Endodermal cell (in vitro differentiated cells): Measurements from ENCODE around the gene RPH3AL. TPM values are rescaled to one million over a fixed set of nuclear protein-coding genes. Genes with fewer than 3 reads are reported as not detected.

Experiments
- DNase-seq: peaks from one replicate; pipeline ENCODE4 v3.0.0-alpha.2; 2017
- H3K27ac ChIP-seq: 2 replicates; pipeline ENCODE4 v1.5.1; 2013; ENCODE audit warnings: mild to moderate bottlenecking, low read depth, low read length, moderate library complexity
- H3K27me3 ChIP-seq: 2 replicates; pipeline ENCODE4 v1.6.1; 2013; ENCODE audit warnings: mild to moderate bottlenecking, low read length, moderate library complexity; ENCODE audit not compliant: insufficient read depth, control insufficient read depth, poor library complexity, severe bottlenecking
- H3K36me3 ChIP-seq: 2 replicates; pipeline ENCODE4 v1.7.0; 2013; ENCODE audit warnings: mild to moderate bottlenecking, low read length, moderate library complexity; ENCODE audit not compliant: control insufficient read depth, insufficient read depth
- H3K4me1 ChIP-seq: one replicate; pipeline ENCODE4 v1.7.0; 2013; ENCODE audit warnings: low read length; ENCODE audit not compliant: control insufficient read depth, insufficient read depth
- H3K4me3 ChIP-seq: 2 replicates; pipeline ENCODE4 v1.5.1; 2013; ENCODE audit warnings: mild to moderate bottlenecking, low read length, moderate library complexity
- H3K9ac ChIP-seq: 2 replicates; pipeline ENCODE4 v1.6.1; 2013; ENCODE audit warnings: mild to moderate bottlenecking, low read length, moderate library complexity; ENCODE audit not compliant: poor library complexity, severe bottlenecking; ENCODE audit errors: extremely low read depth
- H3K9me3 ChIP-seq: 2 replicates; pipeline ENCODE4 v1.6.1; 2013; ENCODE audit warnings: mild to moderate bottlenecking, low read length, moderate library complexity; ENCODE audit not compliant: control insufficient read depth
- H3K27ac Mint-ChIP-seq: 2 replicates; pipeline ENCODE4 v1.8.0; 2020; ENCODE audit warnings: mixed read lengths
- H3K27me3 Mint-ChIP-seq: 2 replicates; pipeline ENCODE4 v1.8.0; 2021; ENCODE audit warnings: mild to moderate bottlenecking, mixed read lengths; ENCODE audit not compliant: insufficient read depth
- H3K36me3 Mint-ChIP-seq: 2 replicates; pipeline ENCODE4 v1.8.0; 2020; ENCODE audit warnings: low read depth, mixed read lengths
- H3K4me1 Mint-ChIP-seq: 2 replicates; pipeline ENCODE4 v1.8.0; 2020; ENCODE audit warnings: mixed read lengths
- H3K4me3 Mint-ChIP-seq: 2 replicates; pipeline ENCODE4 v1.8.0; 2020; ENCODE audit warnings: mild to moderate bottlenecking, moderate library complexity, mixed read lengths
- H3K9me3 Mint-ChIP-seq: 2 replicates; pipeline ENCODE4 v1.8.0; 2020; ENCODE audit warnings: mild to moderate bottlenecking, mixed read lengths
- CTCF ChIP-seq: fragments of 200-600 bp; sonication (generic); conservative IDR thresholded peaks from 2 replicates; pipeline ENCODE4 v1.5.0; 2021; ENCODE audit warnings: antibody characterized with exemption, mild to moderate bottlenecking
- WGBS, 2 experiments: methylation state at CpG; one replicate each; pipeline versions ENCODE4 v1.1.5 to v1.1.7; 2013; ENCODE audit warnings: missing lambda C conversion rate in 2 of 2, mixed read lengths in 1 of 2; ENCODE audit not compliant: insufficient coverage in 1 of 2, insufficient read length in 1 of 2; 5-methylcytosine and 5-hydroxymethylcytosine counted together
- total RNA-seq, 2 donors: library from RNA; stranded (reverse); fragmentation: NEBNext Ultra II Directional in 1 of 2; extraction: Animal tissue kit (Norgen Biotek cat#: 25700) in 1 of 2; gene quantifications; 2 replicates in 1 of 2; 3 replicates in 1 of 2; pipeline ENCODE4 v1.2.1, GENCODE V29; 2021

RPH3AL gene
- total RNA-seq, 2 donors from 2014 or later: 14.7 to 16.9 TPM

- Histone ChIP-seq H3K9ac (no peak overlapping the region), H3K36me3 (no peaks in the 10 kb centered on the region), H3K9me3 (no peaks in the 10 kb centered on the region), H3K27me3 (no peaks in the 10 kb centered on the region), H3K4me3 (no peak overlapping the region), H3K4me1 (no peaks in the 10 kb centered on the region), H3K27ac (no peak overlapping the region)
- no peak overlapping the region for H3K27ac Mint-ChIP-seq
- WGBS, 2 experiments: 94% methylated on average over 5 to 7 of the region's 7 CpGs
- H3K27me3 Mint-ChIP-seq: no peaks in the 10 kb centered on the region
- peaks cover under 1% of the 10 kb centered on the region for H3K4me1 Mint-ChIP-seq
- H3K36me3 Mint-ChIP-seq: peaks cover 7% of the 10 kb centered on the region
- H3K4me3 Mint-ChIP-seq: no peak overlapping the region
- peak; percentile 43 for DNase-seq
- no peak for TF ChIP-seq CTCF
- no peaks in the 10 kb centered on the region for H3K9me3 Mint-ChIP-seq
Observed at GRCh38 chr17:327971-328370, 24.6 kb downstream of the RPH3AL start.

- Mint-ChIP-seq H3K27ac (no peak overlapping the region), H3K9me3 (no peaks in the 10 kb centered on the region), H3K4me3 (no peak overlapping the region), H3K27me3 (peaks cover 5% of the 10 kb centered on the region), H3K36me3 (peaks cover 7% of the 10 kb centered on the region), H3K4me1 (peaks cover 7% of the 10 kb centered on the region)
- no peaks in the 10 kb centered on the region for H3K4me1 ChIP-seq
- no peak for TF ChIP-seq CTCF
- no peak for DNase-seq
- WGBS, 2 experiments: 85 to 95% methylated on average over 4 to 11 of the region's 11 CpGs
- H3K9ac ChIP-seq: no peak overlapping the region
- no peak overlapping the region for H3K27ac ChIP-seq
- no peaks in the 10 kb centered on the region for H3K27me3 ChIP-seq
- H3K4me3 ChIP-seq: no peak overlapping the region
- H3K36me3 ChIP-seq: no peaks in the 10 kb centered on the region
- H3K9me3 ChIP-seq: no peaks in the 10 kb centered on the region
Observed at GRCh38 chr17:327296-327695, 25.3 kb downstream of the RPH3AL start.

- DNase-seq: peak; percentile 45
- WGBS, 2 experiments: 77 to 84% methylated on average over 14 to 21 of the region's 21 CpGs
- H3K27ac ChIP-seq: no peak overlapping the region
- peaks cover 17% of the 10 kb centered on the region for H3K4me1 Mint-ChIP-seq
- H3K27me3 Mint-ChIP-seq: peaks cover 10% of the 10 kb centered on the region
- no peaks in the 10 kb centered on the region for H3K9me3 ChIP-seq
- H3K36me3 Mint-ChIP-seq: peaks cover 7% of the 10 kb centered on the region
- no peaks in the 10 kb centered on the region for H3K4me1 ChIP-seq
- no peaks in the 10 kb centered on the region for H3K27me3 ChIP-seq
- no peak overlapping the region for H3K4me3 ChIP-seq
- H3K9me3 Mint-ChIP-seq: no peaks in the 10 kb centered on the region
- H3K36me3 ChIP-seq: no peaks in the 10 kb centered on the region
- H3K27ac Mint-ChIP-seq: no peak overlapping the region
- H3K9ac ChIP-seq: no peak overlapping the region
- TF ChIP-seq CTCF: no peak
- no peak overlapping the region for H3K4me3 Mint-ChIP-seq
Observed at GRCh38 chr17:326010-326621, 26.5 kb downstream of the RPH3AL start.
